Fibroblast of villous mesenchyme (primary cell): ENCODE data around the gene FAM168A. TPM values are rescaled to one million over a fixed set of nuclear protein-coding genes. Genes with fewer than 3 reads are reported as not detected.

ENCODE experiments used
- DNase-seq: peaks from one replicate; pipeline ENCODE4 v3.0.0-alpha.2; 2010; ENCODE audit warnings: low read depth
- H3K4me3 ChIP-seq: 2 replicates; pipeline ENCODE4 v1.5.1; 2011; ENCODE audit warnings: low read depth, mild to moderate bottlenecking, low read length
- CTCF ChIP-seq: IDR thresholded peaks from 2 replicates; pipeline ENCODE4 v1.5.1; 2012; ENCODE audit warnings: low read depth, mild to moderate bottlenecking, low read length; ENCODE audit not compliant: insufficient read depth
- total RNA-seq: library from RNA; depleted of rRNA; stranded (reverse); fragments of >200 nt; gene quantifications from 2 replicates; pipeline ENCODE4 v1.2.3, GENCODE V29; 2012

Gene FAM168A
- total RNA-seq, 1 donor = 22.5 TPM

DNA sequence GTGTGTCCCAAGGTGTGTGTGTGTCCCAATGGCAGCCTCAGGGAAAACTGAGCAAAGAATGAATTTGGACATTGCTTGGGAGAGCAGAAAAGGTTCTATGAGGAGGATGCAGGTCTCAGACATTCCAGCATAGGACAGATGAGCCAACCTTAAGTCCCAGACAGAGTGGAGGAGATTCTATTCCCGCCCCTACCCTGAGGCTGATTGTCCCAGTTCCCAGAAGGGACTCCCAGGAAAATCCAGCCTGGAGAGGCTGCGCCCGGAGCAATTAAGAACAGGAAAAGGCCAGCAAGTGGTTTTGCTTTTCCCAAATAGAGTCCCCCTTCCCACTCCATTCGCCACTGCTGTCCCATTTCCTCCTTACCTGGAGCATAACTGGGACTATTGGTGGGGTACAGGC lies 167.6 kb downstream of the FAM168A start:
- H3K4me3 ChIP-seq = no peak overlapping the region
- TF ChIP-seq CTCF = no peak
- DNase-seq = no peak

GRCh38 chr11:73429121-73429750 lies 168.7 kb downstream of the FAM168A start:
- DNase-seq = no peak
- TF ChIP-seq CTCF = no peak
- H3K4me3 ChIP-seq = no peak overlapping the region

GRCh38 chr11:73428699-73429098 lies 169.2 kb downstream of the FAM168A start:
- no peak for DNase-seq
- no peak for TF ChIP-seq CTCF

GRCh38 chr11:73428227-73428626 lies 169.7 kb downstream of the FAM168A start:
- no peak for DNase-seq
- TF ChIP-seq CTCF = no peak
- no peak overlapping the region for H3K4me3 ChIP-seq

More at GRCh38 chr11:73428699-73429098, 169.2 kb downstream of the FAM168A start:
- no peak overlapping the region for H3K4me3 ChIP-seq

DNA sequence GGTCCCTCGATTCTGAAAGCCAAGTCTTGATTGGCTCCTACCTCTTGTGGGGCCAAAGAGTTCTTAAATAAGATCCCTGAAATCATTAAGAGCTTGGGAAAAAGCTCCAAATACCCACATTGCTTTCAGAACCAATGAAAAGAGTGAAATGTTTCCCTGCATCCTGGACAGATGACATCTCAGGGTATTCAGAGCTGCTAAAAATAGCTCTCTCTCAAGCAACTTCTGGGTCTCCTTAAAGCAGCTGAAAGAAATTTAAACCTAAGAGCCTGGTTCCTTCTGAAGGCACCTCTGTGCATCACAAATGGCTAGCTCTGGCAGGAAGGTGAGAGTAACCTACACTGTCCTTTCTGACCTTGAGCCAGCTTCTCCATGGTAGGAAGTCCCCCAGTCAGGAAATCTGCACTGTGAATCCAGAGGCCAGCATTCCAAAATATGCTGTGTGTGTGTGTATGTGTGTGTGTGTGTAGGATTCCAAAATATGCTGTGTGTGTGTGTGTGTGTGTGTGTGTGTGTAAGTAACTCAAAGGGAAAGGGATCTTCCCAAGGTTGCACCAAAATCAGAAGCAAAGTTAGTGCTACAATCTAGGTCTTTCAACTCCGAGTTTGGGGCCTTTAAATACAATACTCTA lies 171.6 kb downstream of the FAM168A start:
- DNase-seq = no peak
- TF ChIP-seq CTCF = no peak

GRCh38 chr11:73425108-73425507 lies 172.8 kb downstream of the FAM168A start:
- no peak overlapping the region for H3K4me3 ChIP-seq
- no peak for DNase-seq
- TF ChIP-seq CTCF = no peak

More for the DNA sequence above, 171.6 kb downstream of the FAM168A start:
- H3K4me3 ChIP-seq = no peak overlapping the region
